ENCODE results near the gene SREBF1. TPM values are rescaled to one million over a fixed set of nuclear protein-coding genes. Genes with fewer than 3 reads are reported as not detected.

Gene SREBF1
- total RNA-seq, 2 donors from 2014 or later: 67.2 to 103 TPM

- Mint-ChIP-seq H3K9me3 (no peaks in the 10 kb centered on the region), H3K36me3 (no peaks in the 10 kb centered on the region), H3K27ac (no peak overlapping the region)
- ATAC-seq (no peak), DNase-seq (ENCODE audit: low spot score in 2 of 2) (no peak)
Observed at GRCh38 chr17:17787568-17787967, 49.2 kb downstream of the SREBF1 start.

- Mint-ChIP-seq H3K9me3 (no peaks in the 10 kb centered on the region), H3K36me3 (no peaks in the 10 kb centered on the region), H3K27ac (no peak overlapping the region)
- ATAC-seq (no peak), DNase-seq (ENCODE audit: low spot score in 2 of 2) (no peak)
Observed at GRCh38 chr17:17786998-17787397, 49.8 kb downstream of the SREBF1 start.

- ATAC-seq (no peak), DNase-seq (ENCODE audit: low spot score in 2 of 2) (no peak)
- no peaks in the 10 kb centered on the region for H3K36me3 Mint-ChIP-seq
- H3K27ac Mint-ChIP-seq: no peak overlapping the region
- no peaks in the 10 kb centered on the region for H3K9me3 Mint-ChIP-seq
Observed at GRCh38 chr17:17785407-17785806, 51.4 kb downstream of the SREBF1 start.

- peak in 1 of 2 donors; percentile 50 for ATAC-seq
- H3K27ac Mint-ChIP-seq: no peak overlapping the region
- no peaks in the 10 kb centered on the region for H3K36me3 Mint-ChIP-seq
- no peaks in the 10 kb centered on the region for H3K9me3 Mint-ChIP-seq
- peak in 1 of 2 donors; percentile 43 for DNase-seq (ENCODE audit: low spot score in 2 of 2)
Observed at GRCh38 chr17:17784657-17785267, 52.0 kb downstream of the SREBF1 start.

- H3K27ac Mint-ChIP-seq: no peak overlapping the region
- H3K36me3 Mint-ChIP-seq: no peaks in the 10 kb centered on the region
- DNase-seq (ENCODE audit: low spot score in 2 of 2): no peak
Observed at GRCh38 chr17:17783825-17784656, 52.7 kb downstream of the SREBF1 start.

GRCh38 chr17:17783116-17783824 lies 53.5 kb downstream of the SREBF1 start:
- ATAC-seq: peak; percentile 65 to 75
- Mint-ChIP-seq H3K36me3 (no peaks in the 10 kb centered on the region), H3K27ac (no peak overlapping the region), H3K9me3 (no peaks in the 10 kb centered on the region)
- DNase-seq (ENCODE audit: low spot score in 2 of 2): peak in 1 of 2 donors; percentile 59

More at GRCh38 chr17:17783825-17784656, 52.7 kb downstream of the SREBF1 start:
- peak; percentile 3 to 6 for ATAC-seq
- no peaks in the 10 kb centered on the region for H3K9me3 Mint-ChIP-seq

DNA sequence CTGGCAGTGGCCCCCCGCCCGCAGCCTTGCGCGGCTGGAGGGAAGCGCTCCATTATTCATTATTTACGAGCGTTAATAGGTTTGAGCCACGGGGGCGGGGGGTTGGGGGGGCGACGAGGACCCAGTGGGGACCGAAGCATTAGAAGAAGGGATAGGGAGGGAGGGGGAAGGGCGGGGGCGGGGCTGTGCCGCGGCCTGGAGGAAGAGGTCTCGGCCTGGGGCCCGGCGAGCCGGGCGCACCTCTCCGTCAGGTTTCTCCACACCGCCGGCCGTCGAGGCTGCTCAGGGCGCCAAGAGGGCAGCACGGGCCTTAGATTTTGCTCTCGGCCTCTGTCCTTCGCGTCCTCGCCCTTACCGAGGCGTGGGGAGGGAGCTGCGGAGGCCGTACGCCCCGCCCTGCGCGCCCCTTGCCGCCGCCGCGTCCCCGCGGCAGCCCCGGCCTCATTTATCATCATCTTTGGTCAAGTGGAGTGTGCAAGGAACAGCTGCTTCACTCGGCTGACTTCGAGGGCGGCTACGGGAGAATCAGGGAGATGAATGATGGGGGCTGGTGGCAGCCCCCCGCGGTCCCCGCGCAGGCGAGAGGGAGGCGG lies 54.2 kb downstream of the SREBF1 start:
- ATAC-seq (peak; percentile 8 to 41), DNase-seq (ENCODE audit: low spot score in 2 of 2) (peak in 1 of 2 donors; percentile 25)
- H3K27ac Mint-ChIP-seq: no peak overlapping the region
- H3K36me3 Mint-ChIP-seq: no peaks in the 10 kb centered on the region
- H3K9me3 Mint-ChIP-seq: no peaks in the 10 kb centered on the region

DNA sequence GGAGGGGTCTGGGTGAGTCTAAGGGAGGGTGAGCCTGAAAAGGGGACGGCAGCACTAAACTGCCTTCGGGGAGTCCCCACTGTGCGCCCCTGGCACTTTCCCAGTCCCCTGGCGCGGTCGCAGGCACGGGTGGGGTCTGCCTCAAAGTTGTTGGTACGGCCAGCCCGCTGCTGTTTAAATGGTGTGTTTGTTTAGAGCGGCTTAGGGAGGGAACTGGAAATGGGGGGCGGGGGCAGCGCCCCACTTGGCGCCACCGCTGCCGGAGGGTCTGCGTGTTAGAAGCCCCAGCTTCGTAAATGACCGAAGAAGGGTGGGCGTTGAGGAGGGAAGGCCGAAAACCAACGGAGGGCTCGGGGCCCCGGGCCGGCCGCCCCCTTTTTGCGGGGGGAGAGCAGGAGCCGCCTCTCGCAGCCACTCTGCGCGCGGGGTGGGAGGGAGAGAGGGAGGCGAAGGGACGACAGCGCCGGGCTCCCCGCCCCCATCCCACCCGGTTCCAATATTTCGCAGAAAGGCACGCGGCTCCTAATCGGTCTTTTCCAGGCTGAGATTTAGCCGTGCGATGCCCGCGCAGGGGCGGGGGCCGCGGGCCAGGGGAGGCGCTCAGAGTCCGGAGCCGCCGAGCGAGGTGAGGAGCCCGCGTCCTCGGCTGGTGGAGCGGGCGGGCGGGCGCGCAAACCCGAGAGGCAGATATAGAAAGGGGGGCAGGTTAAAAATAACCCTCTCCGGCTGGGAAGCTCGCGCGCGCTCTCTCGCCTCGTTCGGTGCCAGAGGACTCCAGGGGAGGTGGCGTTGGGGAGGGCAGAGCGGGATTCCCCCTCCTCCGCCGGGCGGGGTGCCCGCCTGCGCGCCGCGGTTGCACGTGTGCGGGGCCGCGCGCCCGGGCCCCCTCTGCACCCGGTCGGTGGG lies 54.9 kb downstream of the SREBF1 start:
- no peak overlapping the region for H3K27ac Mint-ChIP-seq
- no peaks in the 10 kb centered on the region for H3K36me3 Mint-ChIP-seq
- ATAC-seq (peak; percentile 18 to 26), DNase-seq (ENCODE audit: low spot score in 2 of 2) (peak in 1 of 2 donors; percentile 29)
- no peaks in the 10 kb centered on the region for H3K9me3 Mint-ChIP-seq

DNA sequence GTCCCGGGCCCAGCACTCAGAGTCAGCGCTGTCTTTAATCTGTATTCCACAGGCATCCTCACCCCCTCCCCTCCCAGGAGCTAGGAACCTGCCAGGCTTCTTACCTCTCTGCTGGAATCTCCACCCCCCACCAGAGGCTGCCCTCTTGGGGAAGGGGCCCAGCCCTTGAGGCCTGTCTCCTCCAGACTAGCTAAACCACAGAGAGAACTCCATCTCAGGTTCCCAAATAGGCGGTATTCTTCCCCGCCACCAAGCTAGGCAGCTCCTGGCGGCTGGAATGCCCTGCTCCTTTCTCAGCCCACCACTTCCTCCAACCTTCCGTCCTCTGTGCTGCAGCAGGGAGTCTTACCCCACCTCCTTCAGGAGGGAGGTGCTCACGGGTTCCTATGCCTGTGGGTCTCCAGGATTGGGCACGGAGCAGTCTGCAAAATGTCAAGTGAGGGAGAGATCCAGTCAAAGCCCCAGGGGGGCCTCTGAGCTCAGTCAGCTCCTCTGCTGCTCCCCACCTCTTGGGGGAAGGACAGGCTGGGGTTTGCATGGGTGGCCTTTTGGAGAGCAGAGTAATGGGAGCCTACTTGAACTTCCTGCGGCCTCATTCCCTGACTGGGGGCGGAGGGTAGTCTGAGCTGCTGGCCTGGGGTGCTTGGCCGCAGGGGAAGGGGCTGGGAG lies 55.7 kb downstream of the SREBF1 start:
- no peak for DNase-seq (ENCODE audit: low spot score in 2 of 2)

GRCh38 chr17:17779015-17779611 lies 57.7 kb downstream of the SREBF1 start:
- ATAC-seq (no peak), DNase-seq (ENCODE audit: low spot score in 2 of 2) (no peak)
- Mint-ChIP-seq H3K9me3 (no peaks in the 10 kb centered on the region), H3K27ac (no peak overlapping the region), H3K36me3 (no peaks in the 10 kb centered on the region)

More for the DNA sequence above, 55.7 kb downstream of the SREBF1 start:
- H3K27ac Mint-ChIP-seq: no peak overlapping the region
- no peaks in the 10 kb centered on the region for H3K36me3 Mint-ChIP-seq
- no peaks in the 10 kb centered on the region for H3K9me3 Mint-ChIP-seq
- no peak for ATAC-seq

DNA sequence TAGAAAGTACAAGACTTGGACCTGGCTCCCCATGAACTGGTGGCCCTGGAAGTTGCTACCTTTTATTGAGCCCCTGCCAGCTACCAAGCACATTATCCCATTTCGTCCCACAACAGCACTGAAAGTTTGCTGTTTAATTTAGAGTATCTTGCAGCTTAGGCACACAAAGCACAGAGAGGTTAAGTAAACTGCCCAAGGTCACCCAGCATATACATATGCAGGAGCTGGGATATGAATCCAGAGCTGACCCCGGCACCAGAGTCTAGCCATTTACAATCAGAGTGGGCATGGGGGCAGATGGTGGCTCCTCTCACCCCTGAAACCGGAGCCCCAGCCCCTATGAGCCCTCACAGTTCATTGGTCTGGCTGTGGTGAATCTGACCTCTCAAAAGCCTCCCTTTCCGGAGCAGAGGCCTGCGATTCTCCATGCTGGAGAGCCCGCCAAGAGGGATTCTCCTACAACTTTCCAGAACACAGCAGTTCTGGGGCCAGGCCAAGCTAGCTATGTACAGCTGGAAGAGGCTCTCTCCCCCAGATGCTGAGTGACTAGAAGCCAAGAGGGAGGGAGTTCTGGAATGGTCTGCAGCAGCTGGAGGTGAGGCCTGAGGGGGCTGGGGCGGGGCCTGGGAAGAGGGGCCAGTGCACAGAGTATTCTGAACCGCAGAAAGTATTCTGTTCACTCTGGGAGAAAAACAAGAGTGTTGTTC lies 58.3 kb downstream of the SREBF1 start:
- Mint-ChIP-seq H3K9me3 (no peaks in the 10 kb centered on the region), H3K27ac (no peak overlapping the region), H3K36me3 (no peaks in the 10 kb centered on the region)
- DNase-seq (ENCODE audit: low spot score in 2 of 2) (no peak), ATAC-seq (no peak)

DNA sequence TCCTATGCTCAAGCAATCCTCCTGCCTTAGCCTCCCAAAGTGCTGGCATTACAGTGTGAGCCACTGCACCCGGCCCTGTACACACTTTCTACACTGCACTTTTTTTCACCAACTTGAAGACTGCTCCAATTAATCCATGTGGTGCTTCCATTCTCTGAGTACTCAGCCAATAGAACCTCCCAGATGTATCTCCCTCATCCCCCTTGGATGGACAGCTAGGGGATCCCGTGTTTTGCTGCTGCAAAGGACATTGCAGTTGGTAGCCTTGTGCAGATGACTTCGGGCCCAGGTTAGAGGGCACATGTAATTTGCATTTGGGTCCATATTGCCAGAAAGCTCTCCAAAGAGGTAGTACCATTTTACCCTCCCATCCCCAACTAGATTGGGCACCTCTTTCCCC lies 59.9 kb downstream of the SREBF1 start:
- no peaks in the 10 kb centered on the region for H3K36me3 Mint-ChIP-seq

GRCh38 chr17:17774009-17774881 lies 62.5 kb downstream of the SREBF1 start:
- Mint-ChIP-seq H3K36me3 (no peaks in the 10 kb centered on the region), H3K9me3 (no peaks in the 10 kb centered on the region), H3K27ac (no peak overlapping the region)
- ATAC-seq: peak; percentile 60 to 70
- DNase-seq (ENCODE audit: low spot score in 2 of 2): no peak

More for the DNA sequence above, 59.9 kb downstream of the SREBF1 start:
- Mint-ChIP-seq H3K9me3 (no peaks in the 10 kb centered on the region), H3K27ac (no peak overlapping the region)
- no peak for DNase-seq (ENCODE audit: low spot score in 2 of 2)
- ATAC-seq: no peak

DNA sequence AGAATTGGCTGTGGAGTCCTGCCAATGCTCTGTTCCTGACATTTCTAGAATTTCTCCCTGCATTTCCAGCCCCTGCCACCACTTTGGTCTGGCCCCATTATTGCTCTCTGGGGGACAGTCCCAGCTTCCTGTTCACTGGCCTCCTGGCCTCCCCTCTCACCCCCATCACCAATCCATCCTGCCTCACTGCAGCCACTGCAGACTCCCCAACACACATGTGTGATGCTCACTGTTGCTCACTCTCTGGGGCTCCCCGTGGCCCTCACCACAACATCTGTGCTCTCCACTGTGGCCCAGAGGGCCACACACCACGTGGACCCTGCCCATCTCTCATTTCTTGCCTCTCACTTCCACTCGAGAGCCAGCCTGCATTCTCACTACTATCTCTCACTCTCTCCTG lies 64.6 kb downstream of the SREBF1 start:
- H3K27ac Mint-ChIP-seq: peak overlapping the region in 1 of 2 donors; percentile 66

More for the DNA sequence above, 64.6 kb downstream of the SREBF1 start:
- ATAC-seq (peak in 1 of 2 donors; percentile 78), DNase-seq (ENCODE audit: low spot score in 2 of 2) (no peak)
- H3K36me3 Mint-ChIP-seq: no peaks in the 10 kb centered on the region
- H3K9me3 Mint-ChIP-seq: no peaks in the 10 kb centered on the region
